Activated B cell treated with CpG ODN at 0.5 μM for 24 hours (primary cell): Measurements from ENCODE around the gene DGKK. TPM values are rescaled to one million over a fixed set of nuclear protein-coding genes. Genes with fewer than 3 reads are reported as not detected.

Experiments used
- ATAC-seq: fragments of 200-7000 bp; cut with Tn5 transposase; one replicate; pipeline ENCODE4 v1.10.0; 2021; ENCODE audit warnings: low read depth, mild to moderate bottlenecking, moderate library complexity
- CTCF ChIA-PET: fragments of 350-600 bp; sonication (Branson Sonifier 250); formaldehyde crosslinking; loops from one replicate; lab custom pipeline; 2021; ENCODE audit warnings: antibody characterized with exemption; lab: Charles Lee
- POLR2A ChIA-PET: fragments of 350-600 bp; sonication (Branson Sonifier 250); formaldehyde crosslinking; loops from one replicate; lab custom pipeline; 2021; ENCODE audit warnings: antibody characterized with exemption; lab: Charles Lee
- DNase-seq: peaks from one replicate; pipeline ENCODE4 v3.0.0; 2022
- H3K27ac Mint-ChIP-seq: one replicate; pipeline ENCODE4 v1.8.0; 2020; ENCODE audit warnings: mixed read lengths
- H3K27me3 Mint-ChIP-seq: one replicate; pipeline ENCODE4 v1.8.0; 2021; ENCODE audit warnings: mixed read lengths
- H3K36me3 Mint-ChIP-seq: one replicate; pipeline ENCODE4 v1.8.0; 2021; ENCODE audit warnings: low read depth, mixed read lengths
- H3K4me1 Mint-ChIP-seq: one replicate; pipeline ENCODE4 v1.8.0; 2021; ENCODE audit warnings: mixed read lengths
- H3K4me3 Mint-ChIP-seq: one replicate; pipeline ENCODE4 v1.8.0; 2020; ENCODE audit warnings: mild to moderate bottlenecking, mixed read lengths
- H3K9me3 Mint-ChIP-seq: one replicate; pipeline ENCODE4 v1.8.0; 2020; ENCODE audit warnings: mixed read lengths
- CTCF ChIP-seq: fragments of 200-600 bp; IDR thresholded peaks from one replicate; pipeline ENCODE4 v1.8.0; 2022; ENCODE audit warnings: antibody characterized with exemption, mild to moderate bottlenecking
- intact Hi-C: fragments of 100-400 bp; cut with micrococcal nuclease; formaldehyde crosslinking; loops from one replicate; pipeline ENCODE4 v1.15.1; 2024
- total RNA-seq: library from RNA; stranded (reverse); gene quantifications from 2 replicates; pipeline ENCODE4 v1.2.3, GENCODE V29; 2022

The DGKK gene
- total RNA-seq, 1 donor from 2014 or later: not detected

DNA sequence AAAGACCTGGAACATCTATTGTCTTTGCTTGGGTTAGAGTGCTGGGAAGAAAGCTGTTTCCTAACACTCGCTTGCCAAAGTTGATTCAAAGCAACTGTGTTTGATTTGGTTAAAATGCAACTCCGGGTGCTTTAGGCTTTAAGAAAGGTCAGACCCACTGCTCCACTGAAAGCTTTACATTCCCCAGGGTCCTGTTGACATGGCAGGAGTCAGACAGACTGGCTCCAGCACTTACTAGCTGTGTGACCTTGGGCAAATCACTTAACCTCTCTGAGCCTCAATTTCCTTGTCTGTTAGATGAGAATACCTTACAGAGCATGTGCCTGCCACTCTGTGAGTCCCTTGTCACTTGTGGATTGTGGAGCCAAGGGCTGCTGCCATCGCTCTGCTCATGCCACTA is 39.0 kb downstream of the DGKK start:
- CTCF ChIA-PET: no interaction called here
- POLR2A ChIA-PET: no interaction called here
- no peak for TF ChIP-seq CTCF
- Mint-ChIP-seq H3K36me3 (no peaks in the 10 kb centered on the region), H3K27ac (no peak overlapping the region), H3K4me3 (no peak overlapping the region), H3K9me3 (no peaks in the 10 kb centered on the region), H3K4me1 (no peaks in the 10 kb centered on the region), H3K27me3 (no peaks in the 10 kb centered on the region)
- intact Hi-C loops: no loop called here
- DNase-seq: no peak
- no peak for ATAC-seq

- CTCF ChIA-PET: no interaction called here
- intact Hi-C loops: no loop called here
- H3K4me3 Mint-ChIP-seq: no peak overlapping the region
- no peaks in the 10 kb centered on the region for H3K27me3 Mint-ChIP-seq
- H3K9me3 Mint-ChIP-seq: no peaks in the 10 kb centered on the region
- TF ChIP-seq CTCF: no peak
- H3K4me1 Mint-ChIP-seq: no peaks in the 10 kb centered on the region
- DNase-seq (no peak), ATAC-seq (no peak)
- no peaks in the 10 kb centered on the region for H3K36me3 Mint-ChIP-seq
- H3K27ac Mint-ChIP-seq: no peak overlapping the region
- POLR2A ChIA-PET: no interaction called here
Measured at GRCh38 chrX:50430917-50431575, 39.6 kb downstream of the DGKK start.

GRCh38 chrX:50428174-50428573 is 42.5 kb downstream of the DGKK start:
- Mint-ChIP-seq H3K27ac (no peak overlapping the region), H3K36me3 (no peaks in the 10 kb centered on the region)
- POLR2A ChIA-PET: no interaction called here

GRCh38 chrX:50407976-50408375 is 62.6 kb downstream of the DGKK start:
- intact Hi-C loops: no loop called here
- CTCF ChIA-PET: no interaction called here

More at GRCh38 chrX:50428174-50428573, 42.5 kb downstream of the DGKK start:
- H3K4me3 Mint-ChIP-seq: no peak overlapping the region
- peaks cover 1% of the 10 kb centered on the region for H3K27me3 Mint-ChIP-seq
- DNase-seq (no peak), ATAC-seq (no peak)
- CTCF ChIA-PET: no interaction called here
- H3K9me3 Mint-ChIP-seq: no peaks in the 10 kb centered on the region
- TF ChIP-seq CTCF: no peak
- H3K4me1 Mint-ChIP-seq: no peaks in the 10 kb centered on the region
- intact Hi-C loops: no loop called here

DNA sequence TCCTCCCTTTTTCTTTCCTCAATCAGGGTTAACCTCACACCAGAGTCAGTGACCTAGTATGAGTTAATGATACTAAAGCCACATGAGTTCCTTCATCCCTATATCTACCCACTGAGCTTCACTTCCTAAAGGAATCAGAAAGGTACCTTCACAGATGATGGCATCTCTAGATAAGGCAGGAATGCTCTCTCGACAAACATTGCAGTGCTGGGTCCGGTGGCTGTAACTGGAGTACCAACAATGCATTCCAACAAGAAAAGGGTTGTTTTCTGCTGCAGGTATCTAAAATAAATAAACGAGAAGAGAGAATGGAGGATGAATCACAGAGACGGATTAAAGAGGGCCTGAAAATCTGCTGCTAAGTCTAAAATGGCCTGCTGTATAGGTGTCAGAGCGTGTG is 66.7 kb downstream of the DGKK start:
- Mint-ChIP-seq H3K36me3 (no peaks in the 10 kb centered on the region), H3K27me3 (no peaks in the 10 kb centered on the region), H3K4me1 (no peaks in the 10 kb centered on the region), H3K9me3 (no peaks in the 10 kb centered on the region), H3K4me3 (no peak overlapping the region), H3K27ac (no peak overlapping the region)
- POLR2A ChIA-PET: no interaction called here
- intact Hi-C loops: no loop called here
- CTCF ChIA-PET: no interaction called here
- ATAC-seq (no peak), DNase-seq (no peak)
- no peak for TF ChIP-seq CTCF

More at GRCh38 chrX:50407976-50408375, 62.6 kb downstream of the DGKK start:
- no peaks in the 10 kb centered on the region for H3K9me3 Mint-ChIP-seq
- no peak for TF ChIP-seq CTCF
- no peak overlapping the region for H3K27ac Mint-ChIP-seq
- no peak overlapping the region for H3K4me3 Mint-ChIP-seq
- DNase-seq (no peak), ATAC-seq (no peak)
- H3K36me3 Mint-ChIP-seq: no peaks in the 10 kb centered on the region
- H3K4me1 Mint-ChIP-seq: no peaks in the 10 kb centered on the region
- H3K27me3 Mint-ChIP-seq: no peaks in the 10 kb centered on the region
- POLR2A ChIA-PET: no interaction called here
